OCI-LY1 (cell line): ENCODE measurements around the gene NBEA.
A peak's percentile ranks its signal among the peaks of the same experiment; 100 is the strongest.

Experiments
- H2AFZ ChIP-seq: fragments of 200-600 bp; sonication (generic), shearing (Covaris generic); 2 replicates; pipeline ENCODE4 v1.6.0; 2014; ENCODE audit warnings: antibody characterized with exemption, mild to moderate bottlenecking, low read length
- H3F3A ChIP-seq: fragments of 200-600 bp; sonication (generic), shearing (Covaris generic); 2 replicates; pipeline ENCODE4 v1.6.0; 2014; ENCODE audit warnings: mild to moderate bottlenecking, antibody characterized with exemption, low read length, moderate library complexity; ENCODE audit not compliant: insufficient read depth
- H3K27ac ChIP-seq: fragments of 200-600 bp; sonication (generic); 2 replicates; pipeline ENCODE4 v1.5.1; 2014; ENCODE audit warnings: low read length, mixed run types, mild to moderate bottlenecking, low read depth; ENCODE audit not compliant: poor library complexity, severe bottlenecking
- H3K27me3 ChIP-seq: fragments of 200-600 bp; sonication (generic); 2 replicates; pipeline ENCODE4 v1.6.0; 2014; ENCODE audit warnings: antibody characterized with exemption, mild to moderate bottlenecking, low read length, moderate library complexity; ENCODE audit not compliant: insufficient read depth
- H3K36me3 ChIP-seq: fragments of 200-600 bp; sonication (generic); 2 replicates; pipeline ENCODE4 v1.6.1; 2014; ENCODE audit warnings: mild to moderate bottlenecking, antibody characterized with exemption, low read length, moderate library complexity, mixed read lengths; ENCODE audit not compliant: insufficient read depth
- H3K4me1 ChIP-seq: fragments of 200-600 bp; sonication (generic); 2 replicates; pipeline ENCODE4 v1.5.1; 2014; ENCODE audit warnings: mild to moderate bottlenecking, low read length, moderate library complexity; ENCODE audit not compliant: insufficient read depth, severe bottlenecking
- H3K4me2 ChIP-seq: fragments of 200-600 bp; sonication (generic), shearing (Covaris generic); 2 replicates; pipeline ENCODE4 v1.6.1; 2014; ENCODE audit warnings: low read length
- H3K4me3 ChIP-seq: fragments of 200-600 bp; sonication (generic); 2 replicates; pipeline ENCODE4 v1.5.1; 2014; ENCODE audit warnings: low read length, low read depth, mild to moderate bottlenecking, mixed read lengths; ENCODE audit not compliant: poor library complexity, severe bottlenecking
- H3K79me2 ChIP-seq: fragments of 200-600 bp; shearing (Covaris generic); 2 replicates; pipeline ENCODE4 v1.6.1; 2016; ENCODE audit warnings: mixed run types, low read length, mixed read lengths; ENCODE audit not compliant: insufficient read depth
- H3K9ac ChIP-seq: fragments of 200-600 bp; sonication (generic), shearing (Covaris generic); 2 replicates; pipeline ENCODE4 v1.6.1; 2014; ENCODE audit warnings: mild to moderate bottlenecking, low read length, mixed read lengths
- H3K9me2 ChIP-seq: fragments of 200-600 bp; sonication (generic), shearing (Covaris generic); 2 replicates; pipeline ENCODE4 v1.6.1; 2014; ENCODE audit warnings: low read depth, mild to moderate bottlenecking, low read length, mixed read lengths
- H3K9me3 ChIP-seq: fragments of 200-600 bp; shearing (Covaris generic); 2 replicates; pipeline ENCODE4 v1.6.1; 2014; ENCODE audit warnings: low read length, mixed read lengths
- H4K20me1 ChIP-seq: fragments of 200-600 bp; sonication (generic), shearing (Covaris generic); 2 replicates; pipeline ENCODE4 v1.6.0; 2016; ENCODE audit warnings: mild to moderate bottlenecking, low read length; ENCODE audit not compliant: insufficient read depth
- CTCF ChIP-seq: fragments of 200-600 bp; sonication (generic), shearing (Covaris generic); IDR thresholded peaks from 2 replicates; pipeline ENCODE4 v1.5.1; 2017; ENCODE audit warnings: mild to moderate bottlenecking, antibody characterized with exemption, low read length, moderate library complexity, mixed read lengths
- EZH2 ChIP-seq: fragments of 200-600 bp; sonication (generic), shearing (Covaris generic); IDR thresholded peaks from 2 replicates; pipeline ENCODE4 v1.8.0; 2017; ENCODE audit warnings: borderline replicate concordance, mixed run types, mild to moderate bottlenecking, antibody characterized with exemption, low read length, moderate library complexity, mixed read lengths

NBEA gene

GRCh38 chr13:34944274-34944634, 2.2 kb downstream of the NBEA start:
- H3K9ac ChIP-seq = peak overlapping the region; percentile 52

GRCh38 chr13:34944751-34945150, 2.7 kb downstream of the NBEA start:
- no peak for TF ChIP-seq CTCF
- no peak for TF ChIP-seq EZH2
- H3K79me2 ChIP-seq = peaks cover 25% of the 10 kb centered on the region

More at GRCh38 chr13:34944274-34944634, 2.2 kb downstream of the NBEA start:
- no peak overlapping the region for H2AFZ ChIP-seq
- H3K4me1 ChIP-seq = peaks cover 47% of the 10 kb centered on the region
- no peaks in the 10 kb centered on the region for H3K36me3 ChIP-seq
- H3K79me2 ChIP-seq = peaks cover 25% of the 10 kb centered on the region
- no peak for TF ChIP-seq EZH2
- H3F3A ChIP-seq = no peaks in the 10 kb centered on the region
- H3K27me3 ChIP-seq = no peaks in the 10 kb centered on the region
- H3K27ac ChIP-seq = peak overlapping the region; percentile 67
- H4K20me1 ChIP-seq = no peaks in the 10 kb centered on the region
- peak overlapping the region; percentile 78 for H3K4me2 ChIP-seq
- H3K9me3 ChIP-seq = no peaks in the 10 kb centered on the region
- H3K9me2 ChIP-seq = no peaks in the 10 kb centered on the region
- H3K4me3 ChIP-seq = peak overlapping the region; percentile 83

GRCh38 chr13:34951528-34951927, 9.5 kb downstream of the NBEA start:
- no peak overlapping the region for H3K4me2 ChIP-seq
- H3K9ac ChIP-seq = no peak overlapping the region
- H3K36me3 ChIP-seq = no peaks in the 10 kb centered on the region
- no peaks in the 10 kb centered on the region for H3K27me3 ChIP-seq
- no peaks in the 10 kb centered on the region for H3K9me2 ChIP-seq
- H4K20me1 ChIP-seq = no peaks in the 10 kb centered on the region
- H3F3A ChIP-seq = no peaks in the 10 kb centered on the region
- H3K4me3 ChIP-seq = no peak overlapping the region
- H3K79me2 ChIP-seq = peaks cover 11% of the 10 kb centered on the region
- H3K9me3 ChIP-seq = no peaks in the 10 kb centered on the region
- H3K4me1 ChIP-seq = peaks cover 15% of the 10 kb centered on the region
- no peak overlapping the region for H3K27ac ChIP-seq
- no peak overlapping the region for H2AFZ ChIP-seq
- TF ChIP-seq EZH2 (no peak), CTCF (no peak)

More at GRCh38 chr13:34944751-34945150, 2.7 kb downstream of the NBEA start:
- Histone ChIP-seq H3K9ac (peak overlapping the region; percentile 52), H4K20me1 (no peaks in the 10 kb centered on the region), H3K4me2 (peak overlapping the region; percentile 78), H3K4me1 (peaks cover 47% of the 10 kb centered on the region), H3K27ac (peak overlapping the region; percentile 67), H3K36me3 (no peaks in the 10 kb centered on the region), H3K4me3 (peak overlapping the region; percentile 83), H3K9me2 (no peaks in the 10 kb centered on the region), H2AFZ (no peak overlapping the region), H3K9me3 (no peaks in the 10 kb centered on the region), H3F3A (no peaks in the 10 kb centered on the region), H3K27me3 (no peaks in the 10 kb centered on the region)

GRCh38 chr13:34959489-34959888, 17.4 kb downstream of the NBEA start:
- H3K9me3 ChIP-seq = no peaks in the 10 kb centered on the region
- H3K4me3 ChIP-seq = no peak overlapping the region
- H3K79me2 ChIP-seq = no peaks in the 10 kb centered on the region
- no peak for TF ChIP-seq EZH2
- no peak for TF ChIP-seq CTCF
- H3K27ac ChIP-seq = no peak overlapping the region
- H4K20me1 ChIP-seq = no peaks in the 10 kb centered on the region
- no peaks in the 10 kb centered on the region for H3K36me3 ChIP-seq
- H3K9me2 ChIP-seq = no peaks in the 10 kb centered on the region
- no peak overlapping the region for H3K9ac ChIP-seq
- H3F3A ChIP-seq = no peaks in the 10 kb centered on the region
- no peaks in the 10 kb centered on the region for H3K4me1 ChIP-seq
- H3K27me3 ChIP-seq = no peaks in the 10 kb centered on the region
- H2AFZ ChIP-seq = no peak overlapping the region
- no peak overlapping the region for H3K4me2 ChIP-seq
